GM19023 (cell line): ENCODE results near the gene RTL10.
"Not testable (repeated sequence)": the region's sequence is repeated elsewhere in the genome, so short reads cannot be mapped to it uniquely, and the experiment has no call there.

Experiments
- ATAC-seq: cut with Tn5 transposase; IDR thresholded peaks from one replicate; pipeline ENCODE4 v1.9.1; 2021; ENCODE audit warnings: mild to moderate bottlenecking, moderate library complexity; ENCODE audit not compliant: unreplicated experiment

Gene RTL10

DNA sequence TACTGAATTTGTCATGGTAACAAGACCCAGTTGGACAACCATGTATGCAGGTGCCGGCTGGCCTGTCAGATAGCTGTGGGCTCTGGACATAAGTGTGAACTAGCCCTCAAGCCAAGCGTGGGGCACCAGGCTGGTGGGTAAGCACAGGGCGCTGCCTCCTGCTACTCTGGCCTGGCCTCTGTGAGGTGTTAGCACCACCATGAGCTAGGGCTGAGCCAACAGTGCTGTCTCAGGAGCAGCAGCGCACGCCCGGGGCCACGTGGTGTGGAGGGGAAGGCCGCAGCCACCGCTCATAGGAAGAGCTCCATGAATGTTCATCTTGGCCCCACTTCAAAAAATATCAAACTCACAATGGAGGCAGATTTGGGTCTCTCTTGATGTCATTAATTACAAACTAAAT lies 35.3 kb upstream of the RTL10 start:
- ATAC-seq = no peak

DNA sequence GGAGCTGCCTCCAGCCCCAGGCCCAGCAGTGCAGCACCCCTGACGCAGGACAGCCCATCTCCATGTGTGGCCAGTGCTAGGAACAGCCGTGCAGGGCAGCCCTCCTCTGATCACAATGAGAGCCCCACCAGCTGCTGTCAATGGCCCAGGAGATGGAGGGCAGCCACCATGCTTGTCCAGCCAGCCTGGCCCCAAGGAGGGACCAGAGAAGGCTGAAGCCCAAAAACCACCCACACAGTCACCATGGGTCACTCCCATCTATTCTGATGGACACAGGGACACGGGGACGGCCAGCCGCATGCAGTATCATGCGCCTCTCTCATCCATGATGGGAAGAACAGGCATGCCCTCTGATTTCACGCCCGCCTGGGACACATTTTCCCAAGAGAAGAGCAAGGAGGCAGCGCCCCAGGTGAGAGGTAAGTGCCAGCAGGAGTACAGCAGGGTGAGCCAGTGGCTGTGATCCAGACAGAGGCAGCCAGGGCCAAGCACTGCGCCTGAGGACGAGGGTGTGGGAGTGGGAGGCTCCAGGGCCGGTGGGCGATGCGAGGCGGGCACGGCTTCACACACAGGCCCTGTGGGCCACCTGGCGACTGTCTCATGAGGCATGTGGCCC lies 33.6 kb upstream of the RTL10 start:
- ATAC-seq = no peak

DNA sequence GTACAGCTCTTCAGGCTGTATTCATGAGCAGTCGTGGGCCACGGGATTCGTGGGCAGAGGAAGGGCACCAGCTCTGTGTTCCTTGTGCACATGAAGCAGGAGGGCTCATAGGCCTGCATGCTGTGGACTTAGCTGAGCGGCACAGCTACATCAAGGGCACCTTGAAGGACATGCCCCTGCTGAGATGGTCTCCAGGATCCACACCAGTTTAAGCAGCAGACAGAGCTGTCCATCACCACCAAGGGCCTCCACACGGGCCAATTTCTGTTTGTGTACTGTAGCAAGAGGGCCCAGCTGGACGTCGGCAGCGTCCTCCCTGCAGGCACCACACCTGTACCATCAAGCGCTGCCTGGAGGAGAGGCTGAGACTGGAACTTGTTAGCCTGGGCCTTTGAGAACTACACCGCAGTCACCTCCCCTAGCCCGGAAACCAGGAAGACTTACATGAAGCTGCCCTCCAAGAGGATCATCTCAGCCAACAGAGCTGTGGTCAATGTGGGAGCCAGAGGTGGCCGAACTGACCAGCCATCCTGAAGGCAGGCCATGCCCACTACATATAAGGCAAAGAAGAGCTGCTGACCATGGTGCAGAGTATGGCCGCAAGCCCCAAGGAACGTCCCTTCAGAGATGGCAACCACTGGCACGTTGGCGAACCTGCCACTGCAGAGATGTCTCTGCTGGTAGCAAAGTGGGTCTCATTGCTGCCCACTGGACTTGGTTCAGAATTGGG lies 32.7 kb upstream of the RTL10 start:
- ATAC-seq = no peak

DNA sequence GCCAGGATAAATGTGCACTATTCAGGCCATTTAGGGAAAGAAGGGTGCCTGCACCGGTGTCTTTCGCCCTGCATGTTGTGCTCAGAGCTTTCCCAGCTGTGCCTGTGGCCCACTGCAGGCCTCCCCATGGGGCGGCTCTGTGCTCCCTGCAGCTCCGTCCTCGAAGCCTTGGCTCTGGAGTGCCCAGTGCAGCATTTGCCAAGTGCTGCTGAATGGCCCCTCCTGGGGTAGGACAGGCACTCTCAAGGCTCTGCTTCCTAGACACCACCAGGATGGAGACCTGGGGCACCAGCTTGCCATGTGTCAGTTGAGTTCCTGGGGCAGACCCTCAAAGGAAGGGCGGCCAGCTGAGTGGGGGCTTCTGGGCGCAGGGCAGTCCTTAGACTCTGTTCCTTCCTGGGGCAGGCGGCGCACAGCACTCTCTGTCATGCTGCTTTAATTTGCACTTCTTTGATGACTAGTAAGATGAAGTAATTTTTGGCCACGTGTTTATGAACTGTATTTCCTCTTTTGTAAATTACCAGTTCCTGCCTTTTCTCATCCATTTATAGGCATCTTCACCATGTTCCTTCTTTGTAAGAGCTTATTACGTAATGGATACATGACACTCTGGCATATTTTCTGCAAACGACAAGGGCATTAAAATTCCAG lies 32.1 kb upstream of the RTL10 start:
- no peak for ATAC-seq

DNA sequence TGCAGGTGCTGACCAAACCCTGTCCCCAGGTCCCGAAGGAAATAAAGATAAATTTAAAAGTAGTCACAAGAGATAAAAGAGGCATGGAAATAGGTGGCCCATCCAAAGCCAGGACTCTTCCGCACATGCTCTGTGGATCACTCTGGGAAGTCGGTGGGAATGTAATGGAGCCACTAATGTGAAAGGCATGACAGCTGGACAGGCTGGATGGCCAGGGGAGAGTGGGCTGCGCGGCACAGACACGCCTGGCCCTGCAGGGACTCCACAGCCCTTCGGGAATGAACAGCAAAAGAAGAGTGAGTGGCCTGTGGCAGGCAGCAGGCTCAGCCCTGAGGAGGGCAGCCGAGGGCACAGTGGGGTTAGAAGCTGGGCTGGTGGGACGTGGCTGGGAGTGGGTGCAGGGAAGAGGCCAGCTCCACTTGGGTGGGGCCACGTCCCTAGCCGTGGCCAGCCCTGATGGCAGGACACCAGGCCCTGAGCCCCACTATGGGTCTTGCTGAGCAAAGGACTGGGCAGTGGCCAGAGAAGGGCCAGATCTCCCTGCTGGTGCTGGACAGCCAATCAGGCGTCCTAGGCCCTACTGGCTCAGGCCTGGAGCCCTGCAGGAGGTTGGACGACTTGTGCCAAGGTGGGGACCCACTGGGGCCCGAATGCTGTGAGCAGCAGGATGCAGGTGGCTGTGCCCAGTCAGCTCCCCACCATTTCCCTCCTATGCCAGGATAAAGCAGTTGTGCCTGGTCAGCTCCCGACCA lies 31.3 kb upstream of the RTL10 start:
- no peak for ATAC-seq

DNA sequence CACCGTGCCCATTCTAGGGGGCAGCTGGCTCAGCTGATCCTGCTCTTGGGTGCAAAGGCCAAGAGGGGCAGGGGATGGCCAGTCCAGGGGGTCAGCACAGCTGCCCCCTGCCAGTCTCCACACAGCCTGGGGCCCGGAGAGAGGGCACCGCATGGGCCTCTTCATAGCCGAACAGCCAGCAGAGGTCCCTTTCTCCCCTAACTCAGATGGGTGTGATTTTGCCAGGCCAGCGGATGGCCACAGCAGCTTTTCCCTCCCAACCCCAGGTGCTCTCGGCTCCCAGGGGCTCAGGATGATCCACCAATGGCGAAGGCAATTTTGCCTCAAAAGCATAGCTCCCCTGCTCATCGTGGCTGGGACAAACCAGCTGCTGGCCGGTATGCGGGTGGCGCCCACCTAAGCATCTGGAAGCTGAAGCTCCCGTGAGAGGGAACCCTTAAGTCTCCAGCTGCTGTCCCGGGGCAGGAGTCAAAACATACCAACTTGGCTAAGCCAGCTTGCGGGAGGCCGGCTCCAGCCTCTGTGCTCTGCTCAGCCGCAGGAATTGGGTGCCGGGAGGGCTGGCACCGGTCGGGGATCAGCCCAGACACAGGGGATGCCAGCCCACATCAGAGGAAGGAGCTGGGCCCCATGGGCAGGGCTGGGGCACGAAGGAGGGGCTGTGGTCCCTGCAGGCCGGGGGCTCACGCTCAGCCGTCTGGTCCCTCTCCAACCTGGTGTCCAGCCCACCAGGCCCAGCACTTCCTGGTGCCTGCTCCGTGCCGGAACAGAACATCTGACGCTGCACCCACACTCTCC lies 30.5 kb upstream of the RTL10 start:
- ATAC-seq = no peak

DNA sequence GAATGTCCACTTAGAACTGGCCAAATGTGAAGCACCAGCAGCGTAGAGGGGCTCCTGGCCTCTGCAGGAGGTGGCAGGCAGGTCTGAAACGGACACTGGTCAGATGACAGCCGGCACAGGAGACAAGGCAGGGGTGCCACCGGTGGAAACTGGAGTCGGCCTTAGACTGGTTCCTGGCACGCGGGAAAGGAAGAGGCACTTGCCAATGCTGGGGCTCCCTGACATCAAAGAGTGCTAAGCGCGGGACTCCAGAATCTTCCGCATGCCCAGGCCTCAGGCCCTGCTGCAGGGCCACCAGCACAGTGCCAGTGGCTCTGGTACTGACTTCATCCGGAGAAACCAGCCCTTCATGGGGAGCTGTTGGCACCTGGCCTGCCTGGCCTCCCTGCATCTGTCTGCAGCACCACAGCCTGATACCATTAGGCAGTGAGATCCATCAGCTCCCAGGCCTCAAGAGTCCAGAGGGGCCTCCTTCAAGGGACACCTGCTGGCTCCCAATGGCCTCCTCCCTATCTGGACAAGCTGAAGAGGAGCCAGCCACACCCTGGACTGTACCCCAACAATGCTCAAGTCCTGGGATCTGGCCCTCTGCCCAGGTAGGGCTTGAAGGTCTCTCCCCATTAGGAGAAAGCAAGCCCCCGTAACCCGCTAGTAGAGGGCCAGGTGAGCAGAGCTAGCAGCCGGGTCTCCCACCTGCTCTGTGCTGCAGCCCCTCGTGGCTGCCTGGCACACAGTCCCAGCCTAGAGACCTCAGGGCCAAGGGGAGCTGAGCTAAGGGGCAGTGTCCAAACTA lies 29.7 kb upstream of the RTL10 start:
- no peak for ATAC-seq

DNA sequence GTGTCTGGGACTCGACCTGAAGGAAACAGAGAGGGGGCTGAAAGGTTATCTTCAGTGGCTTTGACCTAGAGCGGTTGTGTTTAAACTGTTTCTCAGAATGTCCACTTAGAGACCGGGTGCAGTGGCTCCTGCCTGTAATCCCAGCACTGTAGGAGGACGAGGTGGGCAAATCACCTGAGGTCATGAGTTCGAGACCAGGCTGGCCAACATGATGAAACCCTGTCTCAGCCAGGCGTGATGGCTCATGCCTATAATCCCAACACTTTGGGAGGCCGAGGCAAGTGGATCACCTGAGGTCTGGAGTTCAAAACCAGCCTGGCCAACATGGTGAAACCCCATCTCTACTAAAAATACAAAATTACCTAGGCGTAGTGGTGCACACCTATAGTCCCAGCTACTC lies 28.8 kb upstream of the RTL10 start:
- not testable (repeated sequence) for ATAC-seq

DNA sequence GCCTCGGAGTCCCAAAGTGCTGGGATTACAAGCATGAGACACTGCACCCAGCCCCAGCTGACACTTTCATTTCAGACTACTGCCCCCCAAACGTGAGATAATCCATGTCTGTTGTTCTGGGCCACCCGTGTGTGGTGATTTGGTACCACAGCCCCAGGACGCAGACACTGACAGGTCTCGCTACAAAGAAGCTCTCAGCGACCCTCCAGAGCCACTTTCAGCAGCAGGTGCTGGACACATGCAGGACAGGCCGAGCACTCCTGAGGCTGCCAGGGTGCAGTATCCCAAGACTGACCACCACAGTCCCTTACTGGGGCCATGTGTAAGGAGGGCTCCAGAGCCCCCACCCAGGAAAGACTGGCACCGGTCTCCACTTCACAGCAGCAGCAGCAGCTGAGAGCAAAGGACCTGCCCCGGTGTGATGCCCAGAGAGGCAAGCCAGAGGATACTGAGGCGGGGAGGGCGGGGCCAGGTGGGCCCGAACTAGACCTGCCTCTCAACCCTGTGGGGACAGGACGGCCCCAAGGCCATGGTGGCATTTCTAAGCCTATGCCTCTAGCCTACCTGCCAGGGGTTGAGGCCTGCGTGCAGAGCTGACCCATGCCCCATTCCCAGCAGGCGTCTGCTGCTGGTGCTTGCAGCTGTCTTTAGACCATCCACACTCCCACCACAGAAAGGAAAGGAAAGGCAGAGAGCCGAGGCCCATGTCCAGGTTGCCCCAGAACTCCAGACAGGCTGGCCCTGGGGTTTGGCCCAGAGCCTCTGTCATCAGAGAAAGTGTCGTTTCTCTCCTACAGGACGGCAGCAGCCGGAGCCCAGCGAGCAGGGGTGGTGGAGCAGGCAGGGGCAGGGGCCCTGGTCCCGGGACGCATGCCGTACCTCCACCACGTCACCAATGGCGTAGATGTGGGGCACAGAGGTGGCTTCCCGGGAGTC lies 28.0 kb upstream of the RTL10 start:
- no peak for ATAC-seq

DNA sequence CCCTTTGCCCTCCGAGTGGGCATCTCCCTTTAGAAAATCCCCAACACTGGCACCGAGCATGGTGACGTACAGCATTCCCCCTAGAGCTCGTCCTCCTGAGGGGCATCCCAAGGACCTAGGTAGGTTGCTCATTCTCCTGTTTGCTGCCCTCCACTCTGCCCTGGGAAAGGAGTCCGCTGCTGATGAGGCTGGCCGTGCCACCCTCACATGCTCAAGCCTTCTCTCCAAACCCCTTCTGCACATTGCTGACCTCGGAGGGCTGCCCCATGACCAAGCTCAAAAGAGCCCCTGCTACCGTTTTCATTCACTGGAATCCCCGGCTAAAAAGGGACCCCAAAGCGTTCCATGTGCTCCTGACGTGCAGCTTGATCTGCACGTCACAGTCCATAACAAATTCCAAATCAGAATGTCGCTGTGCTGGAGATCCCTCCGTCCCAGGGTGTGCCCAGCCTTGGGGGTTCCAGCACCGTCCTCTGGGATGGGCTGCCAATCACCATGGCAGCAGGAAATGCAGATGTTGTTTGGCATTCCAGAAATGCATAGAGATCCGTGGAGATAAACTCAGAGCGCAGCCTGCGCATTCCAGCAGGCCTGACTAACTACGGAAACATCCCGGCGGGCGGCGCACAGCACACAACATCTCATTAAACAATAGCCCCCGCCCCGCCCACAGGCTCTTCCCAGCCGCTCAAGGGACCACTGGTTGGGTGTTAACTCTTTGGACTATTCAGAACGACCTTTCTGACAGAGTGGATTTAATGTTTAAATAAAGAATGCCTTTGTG lies 26.3 kb upstream of the RTL10 start:
- ATAC-seq = no peak

DNA sequence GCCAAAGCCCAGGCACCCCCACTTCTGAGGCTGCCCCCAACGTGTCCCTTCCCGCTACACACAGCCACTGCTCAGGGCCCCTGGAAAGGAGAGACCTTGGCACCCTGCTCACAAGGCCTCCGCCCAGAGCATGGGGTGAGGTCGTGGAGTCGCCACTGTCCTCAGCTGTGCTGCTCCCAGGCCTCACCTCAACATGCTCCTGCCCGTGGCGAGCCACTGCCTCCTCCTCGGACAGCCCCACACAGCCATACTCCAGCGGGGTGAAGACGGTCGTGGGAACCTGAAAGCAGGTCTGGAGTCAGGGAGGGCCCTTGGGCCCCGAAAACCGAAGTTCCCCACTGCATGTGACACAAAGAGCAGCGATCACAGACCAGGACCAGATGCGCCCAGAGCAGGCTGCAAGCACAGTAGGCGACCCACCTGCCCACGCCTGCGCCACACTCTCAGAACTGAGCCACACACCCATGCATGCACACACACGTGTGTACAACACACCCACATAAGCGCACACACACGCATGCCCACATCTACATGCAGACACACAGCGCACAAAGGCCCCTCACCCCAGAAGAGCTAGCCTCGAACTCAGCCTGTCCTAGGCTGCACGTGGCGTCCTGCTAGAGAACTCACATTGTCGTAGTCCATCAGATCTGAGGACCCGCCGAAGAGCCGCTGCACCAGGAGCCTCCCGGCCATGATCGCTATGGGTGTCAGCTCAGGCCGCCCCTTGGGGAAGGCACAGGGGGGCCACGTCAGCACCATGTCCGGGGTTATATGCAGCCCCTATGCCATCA lies 25.5 kb upstream of the RTL10 start:
- ATAC-seq = no peak

DNA sequence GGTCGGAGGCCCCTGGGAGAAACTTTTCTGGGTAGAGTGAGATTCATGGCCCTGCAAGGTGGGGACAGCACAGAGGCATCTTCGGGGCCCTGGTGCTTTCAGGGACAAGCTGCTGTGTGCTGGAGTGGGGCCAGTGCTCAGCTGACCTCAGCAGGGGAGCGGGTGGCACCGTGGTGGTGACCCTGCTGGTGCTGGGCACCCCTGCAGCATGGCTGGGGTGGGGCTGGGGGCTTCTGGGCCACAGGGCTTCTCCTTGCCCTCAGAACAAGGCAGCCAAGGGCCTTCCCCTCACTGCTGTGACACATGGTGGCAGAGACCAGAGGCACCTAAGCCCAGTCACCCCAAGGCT lies 24.9 kb upstream of the RTL10 start:
- no peak for ATAC-seq

DNA sequence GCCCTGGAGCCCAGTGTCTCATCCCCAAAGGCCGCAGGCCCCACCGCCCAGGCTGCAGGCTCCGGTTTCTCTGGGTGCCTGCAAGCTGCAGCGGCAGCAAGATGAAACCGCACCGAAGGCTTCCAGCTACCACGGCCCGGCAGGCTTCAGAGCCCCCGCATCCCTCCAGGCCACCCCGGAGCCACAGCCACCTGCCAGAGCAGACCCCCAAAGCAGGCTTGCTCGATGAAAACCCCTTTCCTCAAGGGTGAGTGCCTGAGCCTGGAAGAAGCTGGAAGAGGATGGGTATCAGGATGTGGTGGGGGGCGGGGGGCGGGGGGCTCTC lies 24.5 kb upstream of the RTL10 start:
- no peak for ATAC-seq

DNA sequence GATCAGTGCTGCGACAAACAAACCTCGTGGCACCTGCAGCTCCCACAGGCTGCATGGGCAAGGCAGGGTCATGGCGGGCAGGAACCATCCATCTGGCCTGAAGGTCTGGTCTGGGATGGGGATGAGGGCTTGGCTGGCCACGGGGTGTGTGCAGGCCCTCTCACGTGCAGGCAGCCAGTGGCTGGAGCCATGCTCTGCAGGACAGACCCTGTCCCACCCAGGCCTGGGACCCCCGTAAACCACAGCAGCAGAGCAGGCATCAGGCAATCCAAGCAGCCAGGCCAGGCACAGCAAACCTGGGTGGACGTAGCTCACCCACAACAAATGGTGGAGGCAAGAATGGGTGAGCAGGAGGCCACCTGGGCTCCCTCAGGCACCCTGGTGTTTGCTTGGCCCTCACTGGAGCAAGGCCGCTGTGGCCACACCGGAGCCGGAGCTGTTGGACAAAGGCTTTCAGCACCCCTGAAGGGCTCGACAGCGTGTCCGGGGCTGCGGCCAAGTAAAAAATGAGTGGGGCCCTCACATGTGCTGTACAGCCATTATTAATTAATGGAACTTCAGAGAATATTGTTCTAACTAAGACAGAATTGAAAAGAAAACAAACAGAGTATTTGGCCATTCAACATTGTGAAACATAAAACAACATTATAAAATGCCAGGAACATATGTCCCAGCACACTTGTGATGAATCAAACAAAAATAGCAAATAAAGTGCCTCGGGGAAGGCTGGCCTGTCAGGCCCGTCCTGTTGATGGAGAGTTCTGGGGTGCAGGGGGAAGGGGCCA lies 24.0 kb upstream of the RTL10 start:
- ATAC-seq = no peak

DNA sequence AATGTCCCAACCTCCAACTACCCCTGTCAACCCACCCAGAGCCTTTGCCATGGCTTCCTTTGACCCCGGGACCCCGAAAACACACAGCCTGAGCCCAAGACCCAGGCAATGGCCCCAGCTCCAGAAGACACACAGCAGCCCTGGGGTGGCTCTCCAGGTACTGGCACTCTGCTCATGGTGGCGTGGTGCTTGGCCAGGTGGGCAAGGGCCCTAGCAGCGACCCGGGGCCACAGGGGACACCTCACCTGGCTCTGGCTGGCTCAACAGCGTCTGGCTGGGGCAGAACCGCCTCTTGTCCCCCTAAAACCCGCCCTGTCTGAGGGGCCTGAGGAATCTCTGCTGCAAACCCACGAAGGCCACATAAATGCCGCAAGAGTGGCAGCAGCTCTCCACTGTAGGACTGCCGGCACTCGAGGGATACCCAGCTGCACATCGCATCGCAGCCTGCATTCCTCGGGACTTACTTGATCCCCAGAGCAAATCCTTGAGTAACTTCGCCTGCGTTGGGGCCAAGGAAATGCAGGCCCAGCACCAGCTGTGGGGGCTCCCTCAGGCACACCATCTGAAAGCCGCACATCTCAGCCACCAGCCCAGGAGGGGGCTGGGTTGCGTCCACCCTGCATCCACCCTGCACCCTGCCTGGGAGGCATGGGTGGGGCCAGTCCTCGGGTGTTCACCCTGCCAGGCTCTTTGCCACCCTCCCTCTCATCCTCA lies 23.1 kb upstream of the RTL10 start:
- ATAC-seq = no peak

DNA sequence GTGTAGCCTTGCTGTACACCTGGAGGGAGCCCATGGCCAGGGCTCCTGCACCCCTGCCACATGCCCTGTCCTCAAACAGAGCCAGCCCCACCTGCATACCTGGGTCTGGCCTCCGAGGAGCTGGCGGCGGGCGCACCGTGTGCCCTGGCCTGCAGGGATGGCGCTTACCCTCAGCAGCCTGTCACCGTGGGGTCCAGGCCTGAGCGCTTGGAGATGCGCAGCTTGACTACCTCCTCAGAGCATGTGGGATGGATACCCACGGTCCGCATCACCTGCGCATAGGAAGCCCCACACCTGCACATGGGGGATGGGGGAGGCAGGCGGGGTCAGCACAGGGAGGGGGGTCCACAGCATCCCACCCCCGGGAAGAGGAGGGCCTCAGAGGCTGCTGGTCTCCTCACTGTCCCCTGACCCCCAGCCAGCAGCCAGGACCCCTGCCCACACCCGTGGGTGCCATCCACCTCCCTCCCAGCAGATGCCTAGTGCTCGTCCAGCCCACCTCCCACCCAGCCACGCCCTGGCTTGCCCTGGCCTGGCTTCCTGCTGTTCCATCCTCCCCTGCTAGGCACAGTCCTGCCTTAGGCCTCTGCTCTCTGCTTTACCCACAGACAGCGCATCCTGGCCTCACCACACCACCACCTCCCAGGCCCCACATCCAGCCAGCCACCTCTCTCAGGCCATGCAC lies 22.4 kb upstream of the RTL10 start:
- no peak for ATAC-seq
